ENCODE results near the gene SCAI.

SCAI gene

GRCh38 chr9:125134976-125135375 is 8.4 kb downstream of the SCAI start:
- no peak overlapping the region for H3K4me3 ChIP-seq (ENCODE audit: low read depth, low read length)
- TF ChIP-seq ZNF530 (tag by site-specific recombination; IDR thresholded peaks at IDR 0.05; ENCODE audit: low read depth) (no peak), ZNF157 (tag by site-specific recombination; IDR thresholded peaks at IDR 0.05) (no peak), ZNF510 (tag by site-specific recombination; IDR thresholded peaks at IDR 0.05; ENCODE audit: insufficient replicate concordance) (no peak), ZBTB10 (tag by site-specific recombination; IDR thresholded peaks at IDR 0.05) (no peak), TSHZ1 (tag by site-specific recombination; IDR thresholded peaks at IDR 0.05; ENCODE audit: borderline replicate concordance) (no peak), MEIS1 (CRISPR knock-in tag; IDR thresholded peaks at IDR 0.05; ENCODE audit: borderline replicate concordance) (no peak), ZIC2 (tag by site-specific recombination; IDR thresholded peaks at IDR 0.05) (no peak), REST (tag by site-specific recombination; IDR thresholded peaks at IDR 0.05) (no peak)
- POLR2A ChIA-PET: no interaction called here

GRCh38 chr9:125133403-125134329 is 9.7 kb downstream of the SCAI start:
- Histone ChIP-seq H3K4me1 (ENCODE audit: control insufficient read depth, insufficient read depth, low read length) (no peaks in the 10 kb centered on the region), H3K27ac (ENCODE audit: extremely low read depth, low read depth, low read length) (no peak overlapping the region), H3K36me3 (ENCODE audit: control insufficient read depth in 2 of 2, insufficient read depth in 1 of 2, low read length in 2 of 2) (no peaks in the 10 kb centered on the region; a peak in 1 of 3 replicates), H3K9me3 (ENCODE audit: control insufficient read depth, insufficient read depth, low read depth, low read length) (no peaks in the 10 kb centered on the region), H3K4me3 (ENCODE audit: low read depth, low read length) (no peak overlapping the region)
- ChIA-PET CTCF (interaction anchor here (0.6 to 1.2 kb wide), 3 partner anchors 13 to 281 kb away, joined by 3 to 6 read pairs (median 4); partner anchors contain the start of gene WDR38), POLR2A (no interaction called here)
- no peak for TF ChIP-seq TSHZ1 (tag by site-specific recombination; IDR thresholded peaks at IDR 0.05; ENCODE audit: borderline replicate concordance)
- no peak for TF ChIP-seq ZBTB11 (tag by site-specific recombination; conservative IDR thresholded peaks at IDR 0.05; ENCODE audit: low read depth)
- no peak for TF ChIP-seq ZNF132 (tag by site-specific recombination; IDR thresholded peaks at IDR 0.05; ENCODE audit: borderline replicate concordance)
- TF ChIP-seq ZNF184 (tag by site-specific recombination; IDR thresholded peaks at IDR 0.05): peak; percentile 98
- TF ChIP-seq ZNF18 (tag by site-specific recombination; IDR thresholded peaks at IDR 0.05): no peak

More at GRCh38 chr9:125134976-125135375, 8.4 kb downstream of the SCAI start:
- no peak overlapping the region for H3K27ac ChIP-seq (ENCODE audit: extremely low read depth, low read depth, low read length)
- H3K9me3 ChIP-seq (ENCODE audit: control insufficient read depth, insufficient read depth, low read depth, low read length): no peaks in the 10 kb centered on the region
- H3K36me3 ChIP-seq (ENCODE audit: control insufficient read depth in 2 of 2, insufficient read depth in 1 of 2, low read length in 2 of 2): peaks cover 0 to 8% of the 10 kb centered on the region in 2 experiments; a peak in 2 of 3 replicates
- H3K4me1 ChIP-seq (ENCODE audit: control insufficient read depth, insufficient read depth, low read length): no peaks in the 10 kb centered on the region
- CTCF ChIA-PET: no interaction called here
